ENCODE data around the gene GTF2A2.

DNA sequence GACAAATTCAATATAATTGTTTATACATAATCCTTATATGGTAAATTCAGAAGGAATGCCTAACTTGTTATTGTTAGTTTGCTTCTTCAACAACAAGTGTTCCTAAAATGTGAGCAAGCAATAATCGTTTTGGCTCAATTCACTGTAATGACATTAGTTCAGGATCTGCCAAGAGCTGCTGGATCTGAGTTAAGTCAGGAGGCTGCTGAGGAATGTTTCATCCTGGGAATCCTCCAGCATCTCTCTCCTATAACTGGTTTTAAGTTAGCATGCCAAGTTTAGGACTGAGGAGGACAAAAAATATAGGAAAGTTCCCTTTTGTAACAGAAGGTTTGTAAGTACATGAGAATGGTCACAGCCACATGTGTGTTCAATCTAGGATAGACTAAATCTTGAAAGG lies 4.9 kb upstream of the GTF2A2 start:
- TF ChIP-seq, protein P1, sequence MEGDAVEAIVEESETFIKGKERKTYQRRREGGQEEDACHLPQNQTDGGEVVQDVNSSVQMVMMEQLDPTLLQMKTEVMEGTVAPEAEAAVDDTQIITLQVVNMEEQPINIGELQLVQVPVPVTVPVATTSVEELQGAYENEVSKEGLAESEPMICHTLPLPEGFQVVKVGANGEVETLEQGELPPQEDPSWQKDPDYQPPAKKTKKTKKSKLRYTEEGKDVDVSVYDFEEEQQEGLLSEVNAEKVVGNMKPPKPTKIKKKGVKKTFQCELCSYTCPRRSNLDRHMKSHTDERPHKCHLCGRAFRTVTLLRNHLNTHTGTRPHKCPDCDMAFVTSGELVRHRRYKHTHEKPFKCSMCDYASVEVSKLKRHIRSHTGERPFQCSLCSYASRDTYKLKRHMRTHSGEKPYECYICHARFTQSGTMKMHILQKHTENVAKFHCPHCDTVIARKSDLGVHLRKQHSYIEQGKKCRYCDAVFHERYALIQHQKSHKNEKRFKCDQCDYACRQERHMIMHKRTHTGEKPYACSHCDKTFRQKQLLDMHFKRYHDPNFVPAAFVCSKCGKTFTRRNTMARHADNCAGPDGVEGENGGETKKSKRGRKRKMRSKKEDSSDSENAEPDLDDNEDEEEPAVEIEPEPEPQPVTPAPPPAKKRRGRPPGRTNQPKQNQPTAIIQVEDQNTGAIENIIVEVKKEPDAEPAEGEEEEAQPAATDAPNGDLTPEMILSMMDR (IDR thresholded peaks at IDR 0.05), result no peak
- TF ChIP-seq POLR2A (IDR thresholded peaks at IDR 0.05), result no peak
